ENCODE data around the gene PRAMEF1. TPM values are rescaled to one million over a fixed set of nuclear protein-coding genes. Genes with fewer than 3 reads are reported as not detected.

PRAMEF1 gene
- total RNA-seq, 1 donor from 2014 or later = not detected

Other genes starting within 250 kb of the PRAMEF1 start
- 143 and 276 TPM in 2 replicates for gene DHRS3, start 173.2 kb upstream of the PRAMEF1 start, total RNA-seq (ENCODE audit: low replicate concordance)
- not detected in 2 replicates for gene AADACL4, start 147.3 kb upstream of the PRAMEF1 start, total RNA-seq (ENCODE audit: low replicate concordance)
- not detected in 2 replicates for gene AADACL3, start 75.3 kb upstream of the PRAMEF1 start, total RNA-seq (ENCODE audit: low replicate concordance)
- 1.4 and 2.7 TPM in 2 replicates for gene CFAP107, start 45.2 kb upstream of the PRAMEF1 start, total RNA-seq (ENCODE audit: low replicate concordance)
- gene PRAMEF12, start 17.7 kb upstream of the PRAMEF1 start, total RNA-seq (ENCODE audit: low replicate concordance) = not detected in 2 replicates
- gene PRAMEF11, start 40.0 kb downstream of the PRAMEF1 start, total RNA-seq (ENCODE audit: low replicate concordance) = not detected in 2 replicates
- not detected in 2 replicates for gene HNRNPCL1, start 57.3 kb downstream of the PRAMEF1 start, total RNA-seq (ENCODE audit: low replicate concordance)
- gene PRAMEF2, start 65.7 kb downstream of the PRAMEF1 start, total RNA-seq (ENCODE audit: low replicate concordance) = not detected in 2 replicates
- not detected in 2 replicates for gene PRAMEF4, start 94.8 kb downstream of the PRAMEF1 start, total RNA-seq (ENCODE audit: low replicate concordance)
- not detected in 2 replicates for gene PRAMEF10, start 106.9 kb downstream of the PRAMEF1 start, total RNA-seq (ENCODE audit: low replicate concordance)
- not detected in 2 replicates for gene PRAMEF7, start 125.2 kb downstream of the PRAMEF1 start, total RNA-seq (ENCODE audit: low replicate concordance)
- not detected in 2 replicates for gene PRAMEF6, start 156.2 kb downstream of the PRAMEF1 start, total RNA-seq (ENCODE audit: low replicate concordance)

Data from type B pancreatic cell (in vitro differentiated cells).